OCI-LY1 (cell line): ENCODE data around the gene GP1BB.
"Not testable (repeated sequence)": the region's sequence is repeated elsewhere in the genome, so short reads cannot be mapped to it uniquely, and the experiment has no call there.

Experiments
- H2AFZ ChIP-seq: fragments of 200-600 bp; sonication (generic), shearing (Covaris generic); 2 replicates; pipeline ENCODE4 v1.6.0; 2014; ENCODE audit warnings: antibody characterized with exemption, mild to moderate bottlenecking, low read length
- H3F3A ChIP-seq: fragments of 200-600 bp; sonication (generic), shearing (Covaris generic); 2 replicates; pipeline ENCODE4 v1.6.0; 2014; ENCODE audit warnings: mild to moderate bottlenecking, antibody characterized with exemption, low read length, moderate library complexity; ENCODE audit not compliant: insufficient read depth
- H3K27ac ChIP-seq: fragments of 200-600 bp; sonication (generic); 2 replicates; pipeline ENCODE4 v1.5.1; 2014; ENCODE audit warnings: low read length, mixed run types, mild to moderate bottlenecking, low read depth; ENCODE audit not compliant: poor library complexity, severe bottlenecking
- H3K27me3 ChIP-seq: fragments of 200-600 bp; sonication (generic); 2 replicates; pipeline ENCODE4 v1.6.0; 2014; ENCODE audit warnings: antibody characterized with exemption, mild to moderate bottlenecking, low read length, moderate library complexity; ENCODE audit not compliant: insufficient read depth
- H3K36me3 ChIP-seq: fragments of 200-600 bp; sonication (generic); 2 replicates; pipeline ENCODE4 v1.6.1; 2014; ENCODE audit warnings: mild to moderate bottlenecking, antibody characterized with exemption, low read length, moderate library complexity, mixed read lengths; ENCODE audit not compliant: insufficient read depth
- H3K4me1 ChIP-seq: fragments of 200-600 bp; sonication (generic); 2 replicates; pipeline ENCODE4 v1.5.1; 2014; ENCODE audit warnings: mild to moderate bottlenecking, low read length, moderate library complexity; ENCODE audit not compliant: insufficient read depth, severe bottlenecking
- H3K4me2 ChIP-seq: fragments of 200-600 bp; sonication (generic), shearing (Covaris generic); 2 replicates; pipeline ENCODE4 v1.6.1; 2014; ENCODE audit warnings: low read length
- H3K4me3 ChIP-seq: fragments of 200-600 bp; sonication (generic); 2 replicates; pipeline ENCODE4 v1.5.1; 2014; ENCODE audit warnings: low read length, low read depth, mild to moderate bottlenecking, mixed read lengths; ENCODE audit not compliant: poor library complexity, severe bottlenecking
- H3K79me2 ChIP-seq: fragments of 200-600 bp; shearing (Covaris generic); 2 replicates; pipeline ENCODE4 v1.6.1; 2016; ENCODE audit warnings: mixed run types, low read length, mixed read lengths; ENCODE audit not compliant: insufficient read depth
- H3K9ac ChIP-seq: fragments of 200-600 bp; sonication (generic), shearing (Covaris generic); 2 replicates; pipeline ENCODE4 v1.6.1; 2014; ENCODE audit warnings: mild to moderate bottlenecking, low read length, mixed read lengths
- H3K9me2 ChIP-seq: fragments of 200-600 bp; sonication (generic), shearing (Covaris generic); 2 replicates; pipeline ENCODE4 v1.6.1; 2014; ENCODE audit warnings: low read depth, mild to moderate bottlenecking, low read length, mixed read lengths
- H3K9me3 ChIP-seq: fragments of 200-600 bp; shearing (Covaris generic); 2 replicates; pipeline ENCODE4 v1.6.1; 2014; ENCODE audit warnings: low read length, mixed read lengths
- H4K20me1 ChIP-seq: fragments of 200-600 bp; sonication (generic), shearing (Covaris generic); 2 replicates; pipeline ENCODE4 v1.6.0; 2016; ENCODE audit warnings: mild to moderate bottlenecking, low read length; ENCODE audit not compliant: insufficient read depth
- CTCF ChIP-seq: fragments of 200-600 bp; sonication (generic), shearing (Covaris generic); IDR thresholded peaks from 2 replicates; pipeline ENCODE4 v1.5.1; 2017; ENCODE audit warnings: mild to moderate bottlenecking, antibody characterized with exemption, low read length, moderate library complexity, mixed read lengths
- EZH2 ChIP-seq: fragments of 200-600 bp; sonication (generic), shearing (Covaris generic); IDR thresholded peaks from 2 replicates; pipeline ENCODE4 v1.8.0; 2017; ENCODE audit warnings: borderline replicate concordance, mixed run types, mild to moderate bottlenecking, antibody characterized with exemption, low read length, moderate library complexity, mixed read lengths

Gene GP1BB

GRCh38 chr22:19674929-19675253 lies 48.4 kb upstream of the GP1BB start:
- no peaks in the 10 kb centered on the region for H3K79me2 ChIP-seq
- no peak overlapping the region for H3K27ac ChIP-seq
- no peak overlapping the region for H2AFZ ChIP-seq
- no peaks in the 10 kb centered on the region for H3K4me1 ChIP-seq
- peaks cover 4% of the 10 kb centered on the region; the same call in 1 of the 2 replicates for H3K27me3 ChIP-seq
- TF ChIP-seq CTCF (no peak), EZH2 (no peak)
- H3K4me2 ChIP-seq: no peak overlapping the region
- no peaks in the 10 kb centered on the region for H3F3A ChIP-seq
- H4K20me1 ChIP-seq: no peaks in the 10 kb centered on the region
- no peaks in the 10 kb centered on the region for H3K36me3 ChIP-seq
- H3K9me2 ChIP-seq: no peaks in the 10 kb centered on the region
- no peak overlapping the region for H3K4me3 ChIP-seq
- H3K9me3 ChIP-seq: 0 out of 2 replicates have a peak, but pooled peaks cover 2% of the 10 kb centered on the region
- no peak overlapping the region for H3K9ac ChIP-seq

GRCh38 chr22:19675428-19675827 lies 47.9 kb upstream of the GP1BB start:
- Histone ChIP-seq H3K4me2 (no peak overlapping the region), H3K4me1 (no peaks in the 10 kb centered on the region), H2AFZ (no peak overlapping the region)

GRCh38 chr22:19676437-19676836 lies 46.9 kb upstream of the GP1BB start:
- not testable (repeated sequence) for H3K79me2 ChIP-seq, H3K9ac ChIP-seq, H3K9me3 ChIP-seq, H4K20me1 ChIP-seq, H3K36me3 ChIP-seq, H3K4me1 ChIP-seq, H3K4me3 ChIP-seq, H3K27ac ChIP-seq, H3F3A ChIP-seq, H3K4me2 ChIP-seq, H2AFZ ChIP-seq, H3K9me2 ChIP-seq, H3K27me3 ChIP-seq

More at GRCh38 chr22:19675428-19675827, 47.9 kb upstream of the GP1BB start:
- no peaks in the 10 kb centered on the region for H4K20me1 ChIP-seq
- no peaks in the 10 kb centered on the region for H3F3A ChIP-seq
- H3K79me2 ChIP-seq: no peaks in the 10 kb centered on the region
- peaks cover 4% of the 10 kb centered on the region; the same call in 1 of the 2 replicates for H3K27me3 ChIP-seq
- H3K36me3 ChIP-seq: no peaks in the 10 kb centered on the region
- TF ChIP-seq CTCF (no peak), EZH2 (no peak)
- H3K27ac ChIP-seq: no peak overlapping the region
- no peak overlapping the region for H3K4me3 ChIP-seq
- 0 out of 2 replicates have a peak, but pooled peaks cover 2% of the 10 kb centered on the region for H3K9me3 ChIP-seq
- H3K9ac ChIP-seq: no peak overlapping the region
- H3K9me2 ChIP-seq: no peaks in the 10 kb centered on the region

DNA sequence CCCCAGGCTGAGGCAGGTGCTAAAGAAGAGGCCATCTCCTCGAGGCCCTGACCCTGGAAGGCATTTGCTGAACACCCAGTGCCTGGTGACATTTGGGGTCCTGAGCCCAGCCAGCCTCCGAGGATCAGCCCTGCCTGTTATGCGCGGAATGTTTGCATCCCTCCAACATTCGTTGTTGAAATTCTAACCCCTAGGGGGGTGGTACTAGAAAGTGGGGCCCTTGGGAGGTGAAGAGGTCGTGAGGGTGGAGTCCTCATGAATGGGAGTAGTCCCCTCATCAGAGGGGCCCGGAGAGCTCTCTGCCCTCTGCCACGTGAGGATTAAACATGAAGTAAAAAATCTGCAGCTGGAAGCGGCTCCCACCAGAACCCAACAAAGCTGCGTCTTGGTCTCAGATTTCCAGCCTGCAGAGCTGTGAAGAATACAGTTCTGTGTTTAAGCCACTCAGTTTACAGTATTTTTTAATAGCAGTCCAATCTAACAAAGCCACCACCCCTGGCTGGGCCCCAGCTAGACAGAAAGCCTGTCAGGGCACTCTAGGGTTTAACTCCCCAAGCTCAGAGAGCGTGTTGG lies 44.3 kb upstream of the GP1BB start:
- H3K4me1 ChIP-seq: no peaks in the 10 kb centered on the region
- H3K9me3 ChIP-seq: 0 out of 2 replicates have a peak, but pooled peaks cover 8% of the 10 kb centered on the region
- no peaks in the 10 kb centered on the region for H3K79me2 ChIP-seq
- peaks cover 10% of the 10 kb centered on the region; the same call in 1 of the 2 replicates for H3K27me3 ChIP-seq
- H3K36me3 ChIP-seq: no peaks in the 10 kb centered on the region; the same call in 1 of the 2 replicates
- H3F3A ChIP-seq: no peaks in the 10 kb centered on the region
- H3K27ac ChIP-seq: no peak overlapping the region
- H3K9ac ChIP-seq: no peak overlapping the region
- TF ChIP-seq CTCF (no peak), EZH2 (no peak)
- H3K4me2 ChIP-seq: no peak overlapping the region
- H4K20me1 ChIP-seq: no peaks in the 10 kb centered on the region
- H3K9me2 ChIP-seq: no peaks in the 10 kb centered on the region
- no peak overlapping the region for H2AFZ ChIP-seq
- H3K4me3 ChIP-seq: no peak overlapping the region
